Left renal cortex interstitium (tissue), 4 donors: ENCODE measurements around the gene TMEM271. TPM values are rescaled to one million over a fixed set of nuclear protein-coding genes. Genes with fewer than 3 reads are reported as not detected.

Source experiments
- polyA plus RNA-seq, 4 donors: library from polyadenylated mRNA; unstranded; fragments of 120-200 nt; gene quantifications; one replicate each; pipeline ENCODE4 v1.2.1, GENCODE V29; 2013; ENCODE audit not compliant: insufficient read length in 4 of 4

Gene TMEM271
- polyA plus RNA-seq, 4 donors: 0.10 to 0.14 TPM; not detected in 2

Other genes with a start within 250 kb of the TMEM271 start
- 10 to 100 TPM; 21.4 to 49.2 (median 32.8) TPM for gene ZNF141, start 238.5 kb downstream of the TMEM271 start, polyA plus RNA-seq
- gene ZNF721, start 77.1 kb downstream of the TMEM271 start, polyA plus RNA-seq: 10 to 100 TPM; 36.2 to 45.5 (median 41.2) TPM
- 10 to 100 TPM; 41.1 to 85.9 (median 65.8) TPM for gene PIGG, start 77.1 kb downstream of the TMEM271 start, polyA plus RNA-seq
- gene PDE6B, start 49.3 kb upstream of the TMEM271 start, polyA plus RNA-seq: 10 to 100 TPM; 30.0 to 50.5 (median 41.4) TPM
- gene ATP5ME, start 98.0 kb upstream of the TMEM271 start, polyA plus RNA-seq: 100 to 1,000 TPM; 267 to 367 (median 284) TPM
- 10 to 100 TPM; 16.3 to 23.6 (median 18.8) TPM for gene MYL5, start 98.2 kb upstream of the TMEM271 start, polyA plus RNA-seq
- gene SLC49A3, start 112.9 kb upstream of the TMEM271 start, polyA plus RNA-seq: 1 to 10 TPM; 3.7 to 7.1 (median 5.0) TPM
- gene PCGF3, start 129.5 kb upstream of the TMEM271 start, polyA plus RNA-seq: 100 to 1,000 TPM in 1 of 4 donors, 10 to 100 TPM in 3; 56.8 to 102 (median 81.9) TPM
- 1 to 10 TPM; 1.5 to 4.1 (median 3.0) TPM for gene CPLX1, start 249.8 kb upstream of the TMEM271 start, polyA plus RNA-seq